ENCODE measurements around the gene TECPR1. TPM values are rescaled to one million over a fixed set of nuclear protein-coding genes. Genes with fewer than 3 reads are reported as not detected.
A peak's percentile ranks its signal among the peaks of the same experiment; 100 is the strongest.

TECPR1 gene
- total RNA-seq, 1 donor from 2014 or later = 50.1 TPM

DNA sequence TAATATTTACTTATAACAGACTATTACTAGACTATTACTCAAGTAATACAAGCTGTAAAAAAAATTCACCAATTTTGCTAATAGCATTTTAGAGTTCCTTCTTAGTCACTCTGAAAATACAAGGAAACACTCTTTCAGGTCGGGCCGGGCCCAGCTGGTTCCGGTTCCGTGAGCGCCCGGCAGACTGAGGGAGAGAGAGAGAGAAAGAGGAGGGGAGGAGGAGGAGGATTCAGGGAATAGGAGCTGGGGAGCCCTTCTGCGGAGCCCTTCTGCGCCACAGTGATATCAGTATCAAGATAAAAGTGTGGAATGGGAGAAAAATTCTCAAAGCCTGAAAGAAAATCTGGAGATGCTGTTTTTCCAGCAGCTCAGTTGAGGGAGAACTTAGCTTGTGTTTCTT is 71.3 kb downstream of the TECPR1 start:
- H3K27me3 ChIP-seq (ENCODE audit: low read depth) = no peaks in the 10 kb centered on the region
- H3K4me1 ChIP-seq = no peaks in the 10 kb centered on the region
- ATAC-seq = no peak
- TF ChIP-seq, protein P1, sequence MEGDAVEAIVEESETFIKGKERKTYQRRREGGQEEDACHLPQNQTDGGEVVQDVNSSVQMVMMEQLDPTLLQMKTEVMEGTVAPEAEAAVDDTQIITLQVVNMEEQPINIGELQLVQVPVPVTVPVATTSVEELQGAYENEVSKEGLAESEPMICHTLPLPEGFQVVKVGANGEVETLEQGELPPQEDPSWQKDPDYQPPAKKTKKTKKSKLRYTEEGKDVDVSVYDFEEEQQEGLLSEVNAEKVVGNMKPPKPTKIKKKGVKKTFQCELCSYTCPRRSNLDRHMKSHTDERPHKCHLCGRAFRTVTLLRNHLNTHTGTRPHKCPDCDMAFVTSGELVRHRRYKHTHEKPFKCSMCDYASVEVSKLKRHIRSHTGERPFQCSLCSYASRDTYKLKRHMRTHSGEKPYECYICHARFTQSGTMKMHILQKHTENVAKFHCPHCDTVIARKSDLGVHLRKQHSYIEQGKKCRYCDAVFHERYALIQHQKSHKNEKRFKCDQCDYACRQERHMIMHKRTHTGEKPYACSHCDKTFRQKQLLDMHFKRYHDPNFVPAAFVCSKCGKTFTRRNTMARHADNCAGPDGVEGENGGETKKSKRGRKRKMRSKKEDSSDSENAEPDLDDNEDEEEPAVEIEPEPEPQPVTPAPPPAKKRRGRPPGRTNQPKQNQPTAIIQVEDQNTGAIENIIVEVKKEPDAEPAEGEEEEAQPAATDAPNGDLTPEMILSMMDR (IDR thresholded peaks at IDR 0.05) = no peak
- H3K4me3 ChIP-seq = no peak overlapping the region
- no peak for DNase-seq
- intact Hi-C loops (cut with DNase I) = no loop called here
- H3K36me3 ChIP-seq = peaks cover 7% of the 10 kb centered on the region
- H3K27ac ChIP-seq = no peak overlapping the region
- no peaks in the 10 kb centered on the region for H3K9me3 ChIP-seq

DNA sequence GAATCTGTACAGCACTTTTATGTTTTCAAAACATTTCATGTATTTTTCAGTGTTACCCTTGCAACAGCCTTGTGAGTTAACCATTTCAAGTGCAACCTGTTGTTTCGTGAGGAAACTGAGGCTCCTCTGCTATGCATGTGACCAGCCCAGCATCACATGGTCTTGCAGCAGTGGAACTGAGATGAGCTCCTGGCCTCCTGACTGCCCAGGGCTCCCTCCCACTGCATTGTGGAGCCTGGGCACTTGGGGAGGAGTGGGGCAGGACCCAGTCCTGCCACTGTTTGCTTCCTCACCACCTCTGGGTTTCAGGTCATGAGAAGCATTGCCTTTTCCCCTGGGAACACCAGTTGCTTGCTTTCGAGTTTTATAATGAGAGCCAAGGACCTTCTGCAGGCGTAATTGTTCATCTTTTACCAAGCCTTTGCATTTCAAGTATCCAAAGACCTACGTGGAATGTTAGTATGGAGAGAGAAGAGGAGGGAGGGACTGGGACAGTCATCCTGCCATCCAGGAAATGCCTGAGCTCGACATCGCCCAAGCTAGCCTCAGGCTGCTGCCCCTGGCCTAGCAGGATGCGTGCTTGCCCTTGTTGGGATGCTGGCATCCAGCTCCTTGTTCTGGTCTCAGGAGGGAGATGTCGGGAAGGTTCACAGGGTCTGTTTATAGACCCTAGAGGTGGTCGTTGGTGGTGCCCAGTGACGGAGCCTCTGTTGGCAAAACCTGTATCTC is 73.1 kb downstream of the TECPR1 start:
- no peaks in the 10 kb centered on the region for H3K9me3 ChIP-seq

DNA sequence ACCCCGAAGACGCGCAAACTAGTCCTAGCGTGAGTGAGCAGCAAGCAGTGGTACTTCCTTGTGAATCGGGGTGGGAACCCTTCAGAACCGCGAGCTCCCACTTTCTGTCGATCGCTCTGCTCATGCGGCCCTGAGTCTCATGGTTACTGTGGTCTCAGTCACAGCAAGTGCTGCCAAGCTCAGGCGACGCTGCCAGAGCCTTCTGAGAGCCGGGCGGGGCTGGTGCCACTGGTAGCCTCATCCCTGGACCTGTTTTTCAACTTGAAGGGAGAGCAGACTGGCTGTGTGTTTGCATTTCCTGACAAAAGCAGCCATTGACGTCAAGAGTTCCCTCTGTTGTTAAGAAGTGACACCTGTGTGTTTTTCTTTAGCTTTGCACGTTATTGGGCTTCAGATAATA is 73.7 kb downstream of the TECPR1 start:
- DNase-seq (peak; percentile 91), ATAC-seq (peak; percentile 93 to 95)
- Histone ChIP-seq H3K27me3 (ENCODE audit: low read depth) (no peaks in the 10 kb centered on the region), H3K27ac (peak overlapping the region; percentile 74), H3K4me3 (no peak overlapping the region), H3K9me3 (no peaks in the 10 kb centered on the region), H3K36me3 (peaks cover 19% of the 10 kb centered on the region), H3K4me1 (peaks cover 17% of the 10 kb centered on the region)
- TF ChIP-seq, protein P1 (IDR thresholded peaks at IDR 0.05) = no peak
- intact Hi-C loops (cut with DNase I) = no loop called here

More for the DNA sequence above, 73.1 kb downstream of the TECPR1 start:
- intact Hi-C loops (cut with DNase I) = no loop called here
- Histone ChIP-seq H3K27ac (peak overlapping the region; percentile 74), H3K4me1 (peaks cover 11% of the 10 kb centered on the region), H3K36me3 (peaks cover 19% of the 10 kb centered on the region), H3K27me3 (ENCODE audit: low read depth) (no peaks in the 10 kb centered on the region), H3K4me3 (no peak overlapping the region)
- DNase-seq (no peak), ATAC-seq (peak; percentile 36 to 50)
- TF ChIP-seq, protein P1 (IDR thresholded peaks at IDR 0.05) = no peak

DNA sequence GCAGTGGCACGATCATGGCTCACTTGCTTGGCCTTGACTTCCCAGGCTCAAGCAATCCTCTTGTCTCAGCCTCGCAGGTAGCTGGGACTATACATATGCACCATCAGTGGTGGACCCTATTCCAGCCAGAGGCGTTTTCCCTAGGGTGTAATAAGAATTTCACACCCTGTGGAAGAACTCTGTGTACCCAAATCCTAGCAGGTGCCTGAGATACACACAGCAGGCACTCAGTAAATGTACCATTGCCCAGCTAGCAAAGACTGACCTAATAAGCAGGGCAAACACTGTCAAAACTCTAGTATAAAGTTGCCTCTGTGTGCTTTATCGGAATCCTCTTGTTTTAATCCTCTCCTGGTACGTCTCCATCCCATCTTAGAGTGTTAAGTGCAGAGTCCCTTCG is 74.5 kb downstream of the TECPR1 start:
- TF ChIP-seq, protein P1 (IDR thresholded peaks at IDR 0.05) = no peak
- no peaks in the 10 kb centered on the region for H3K9me3 ChIP-seq
- DNase-seq (no peak), ATAC-seq (peak in 1 of 2 donors; percentile 36)
- no peaks in the 10 kb centered on the region for H3K27me3 ChIP-seq (ENCODE audit: low read depth)
- H3K4me1 ChIP-seq = peaks cover 20% of the 10 kb centered on the region
- H3K27ac ChIP-seq = peak overlapping the region; percentile 74
- H3K36me3 ChIP-seq = peaks cover 24% of the 10 kb centered on the region
- H3K4me3 ChIP-seq = no peak overlapping the region
- intact Hi-C loops (cut with DNase I) = no loop called here

DNA sequence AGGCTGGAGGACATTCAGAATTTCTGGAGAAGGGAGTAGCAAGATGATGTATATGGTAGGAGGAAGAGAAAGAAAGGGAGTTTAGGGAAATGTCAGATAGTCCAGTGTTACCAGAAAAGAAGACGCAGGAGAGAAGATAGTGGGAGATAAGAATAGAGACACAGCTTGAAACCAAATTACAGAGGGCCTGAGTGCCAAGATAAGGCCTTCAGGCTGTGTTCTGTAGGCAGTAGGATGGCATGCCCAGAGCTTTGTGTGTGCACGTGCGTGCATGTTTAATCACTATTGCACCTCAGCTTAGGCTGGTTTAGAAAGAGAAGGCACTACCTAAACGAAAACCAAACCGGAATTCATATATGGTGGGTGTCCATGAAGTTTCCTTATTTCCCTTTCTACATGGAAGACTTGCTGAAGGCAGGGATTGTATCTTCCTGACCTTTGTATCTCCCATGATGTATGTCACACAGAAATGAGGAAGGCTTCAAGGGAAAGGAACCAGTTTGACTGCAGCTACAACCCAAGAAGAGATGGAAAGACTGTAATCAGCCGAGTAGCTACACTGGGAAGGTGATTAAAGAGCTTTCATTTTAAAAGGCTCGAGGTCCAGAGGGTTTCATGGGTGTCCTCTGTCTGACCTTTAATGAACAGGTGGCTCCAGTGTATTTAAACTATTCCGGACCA is 76.6 kb downstream of the TECPR1 start:
- H3K9me3 ChIP-seq = no peaks in the 10 kb centered on the region
- ATAC-seq = no peak
- H3K27me3 ChIP-seq (ENCODE audit: low read depth) = no peaks in the 10 kb centered on the region
- intact Hi-C loops (cut with DNase I) = no loop called here
- DNase-seq = no peak
- TF ChIP-seq, protein P1 (IDR thresholded peaks at IDR 0.05) = no peak
- H3K4me3 ChIP-seq = no peak overlapping the region
- H3K36me3 ChIP-seq = peaks cover 36% of the 10 kb centered on the region
- H3K27ac ChIP-seq = no peak overlapping the region
- peaks cover 20% of the 10 kb centered on the region for H3K4me1 ChIP-seq
